GM21526 (cell line): ENCODE results near the gene PCLO.
"Not testable (repeated sequence)": the region's sequence is repeated elsewhere in the genome, so short reads cannot be mapped to it uniquely, and the experiment has no call there.

Source experiments
- ATAC-seq: cut with Tn5 transposase; IDR thresholded peaks from one replicate; pipeline ENCODE4 v1.9.1; 2021; ENCODE audit warnings: moderate library complexity; ENCODE audit not compliant: unreplicated experiment, low FRiP score

PCLO gene

DNA sequence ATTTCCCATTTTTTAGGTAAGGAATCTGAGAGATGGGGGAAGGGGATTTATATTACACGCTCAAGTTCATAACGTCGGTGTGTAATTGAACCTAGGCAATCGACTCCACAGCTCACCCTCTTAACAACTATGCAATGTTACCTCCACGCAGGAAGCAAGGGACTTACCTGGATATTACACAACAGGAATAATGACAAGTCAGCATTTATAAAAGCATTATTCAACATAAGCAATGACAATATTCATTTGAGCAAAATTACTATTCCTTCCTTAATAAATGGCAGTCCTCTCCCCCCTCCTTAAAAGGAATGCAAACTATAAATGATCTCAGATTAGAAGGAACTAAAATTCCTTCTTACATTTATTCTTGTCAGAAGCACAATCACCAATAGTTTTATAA lies 104.0 kb downstream of the PCLO start:
- no peak for ATAC-seq

DNA sequence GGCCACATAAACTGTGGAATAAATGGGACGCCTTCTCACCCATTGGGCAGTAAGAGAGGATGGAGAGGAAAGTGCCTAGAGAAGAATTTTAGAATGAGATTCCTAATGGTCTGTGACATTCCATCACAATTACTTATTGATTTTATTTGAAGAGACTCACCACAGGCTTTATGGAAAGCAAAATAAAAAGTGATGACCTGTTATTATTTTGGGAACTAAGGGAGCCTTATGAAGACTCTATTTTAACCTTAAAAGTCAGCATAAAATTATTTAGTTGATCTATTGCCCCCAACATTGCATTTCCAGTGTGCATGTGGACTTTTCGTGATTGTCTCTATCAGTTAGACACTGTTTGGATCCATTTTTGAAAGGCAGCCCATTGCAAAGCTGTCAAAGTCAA lies 107.5 kb downstream of the PCLO start:
- no peak for ATAC-seq

DNA sequence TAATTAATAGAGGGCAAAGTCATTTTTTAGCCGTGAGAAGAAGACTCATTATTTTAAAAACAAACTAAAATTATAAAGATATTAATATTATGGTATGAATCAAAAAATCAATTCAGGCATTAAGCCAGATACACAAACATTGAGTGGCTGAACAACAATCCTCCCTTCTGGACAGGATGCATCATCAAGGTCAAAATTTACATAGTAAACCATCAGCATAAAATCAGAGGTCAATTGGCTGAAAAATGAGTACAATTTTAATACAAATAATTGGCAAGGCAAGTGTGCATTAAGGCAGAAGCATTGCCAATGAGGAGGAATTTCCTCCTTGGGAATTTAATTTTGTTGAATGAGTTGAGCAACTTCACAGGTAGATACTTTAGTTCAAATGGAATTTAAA lies 108.2 kb downstream of the PCLO start:
- ATAC-seq, result no peak

DNA sequence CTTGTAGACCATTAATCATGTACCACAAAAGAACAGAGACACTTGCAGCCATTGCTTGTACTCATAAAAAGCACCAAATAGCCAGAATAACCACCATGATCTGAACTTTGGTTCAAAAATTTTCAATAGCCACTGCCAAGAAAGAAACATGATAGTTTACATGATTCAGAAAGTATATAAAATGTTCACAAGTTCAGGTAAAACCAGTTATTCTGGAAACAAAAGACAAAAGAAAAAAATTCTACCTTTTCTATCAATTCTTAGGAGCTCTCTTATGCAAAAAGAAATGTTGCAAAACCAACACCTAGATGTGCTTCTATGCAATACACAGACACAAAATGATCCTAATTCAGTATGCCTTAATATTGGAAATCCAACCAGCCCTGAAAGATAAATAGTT lies 108.7 kb downstream of the PCLO start:
- no peak for ATAC-seq

- ATAC-seq, result no peak
These were observed 122.2 kb downstream of the PCLO start for GRCh38 chr7:83040484-83040883.

DNA sequence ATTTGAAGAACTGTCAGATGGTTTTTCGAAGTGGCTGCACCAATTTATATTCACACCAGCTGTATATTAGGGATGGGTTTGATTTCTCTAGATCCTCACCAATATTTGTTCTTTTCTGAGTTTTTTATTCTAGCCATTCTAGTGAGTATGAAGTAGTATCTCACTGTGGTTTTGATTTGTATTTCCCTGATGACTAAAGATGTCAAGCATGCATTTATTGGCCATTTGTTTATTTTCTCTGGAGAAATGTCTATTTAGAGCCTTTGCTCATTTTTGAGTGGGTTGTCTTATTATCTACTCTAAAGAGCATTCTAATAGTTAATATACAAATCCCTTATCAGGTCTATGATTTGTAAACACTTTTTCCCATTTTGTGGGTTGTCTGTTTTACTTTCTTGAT lies 123.9 kb downstream of the PCLO start:
- ATAC-seq, result no peak

- no peak for ATAC-seq
These were observed 125.8 kb downstream of the PCLO start for GRCh38 chr7:83036721-83037380.

- ATAC-seq, result no peak
These were observed 126.6 kb downstream of the PCLO start for GRCh38 chr7:83036130-83036529.

DNA sequence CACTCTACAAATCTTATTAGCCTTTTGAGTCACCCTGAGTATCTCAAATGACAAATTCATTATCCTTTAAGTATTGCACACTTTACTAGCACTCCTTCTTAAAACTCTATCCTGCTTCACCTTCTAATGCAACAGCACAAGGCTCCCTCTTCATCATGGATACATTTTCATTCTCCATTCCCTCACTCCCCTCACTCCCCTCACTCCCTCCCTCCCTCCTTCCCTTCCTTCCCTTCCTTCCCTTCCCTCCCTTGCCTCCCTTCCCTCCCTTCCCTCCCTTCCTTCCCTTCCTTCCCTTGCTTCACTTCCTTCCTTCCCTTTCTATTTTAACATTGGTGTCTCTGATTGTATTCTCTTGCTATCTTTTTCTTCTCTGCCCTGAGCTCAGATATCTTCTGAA lies 130.5 kb downstream of the PCLO start:
- ATAC-seq, result no peak

GRCh38 chr7:83023817-83024665 lies 138.6 kb downstream of the PCLO start:
- ATAC-seq, result not testable (repeated sequence)

GRCh38 chr7:83021032-83021431 lies 141.7 kb downstream of the PCLO start:
- ATAC-seq, result no peak

DNA sequence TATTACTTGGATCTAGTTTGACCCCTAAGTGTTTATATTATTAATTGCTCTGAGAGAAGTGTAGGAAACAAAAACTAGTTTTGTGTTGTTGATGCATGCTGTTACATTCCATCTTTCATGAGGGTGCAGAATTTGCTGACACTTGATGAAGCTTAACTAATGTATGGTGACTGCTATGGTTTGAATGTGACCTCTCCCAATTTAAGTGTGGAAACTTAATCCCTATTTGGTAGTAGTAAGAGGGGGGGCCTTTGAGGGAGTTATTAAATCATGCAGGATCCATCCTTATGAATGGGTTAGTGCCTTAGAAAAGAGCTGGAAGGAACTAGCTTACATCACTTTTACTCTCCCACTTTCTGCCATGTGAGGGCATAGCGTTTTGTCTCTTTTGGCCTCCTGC lies 142.5 kb downstream of the PCLO start:
- ATAC-seq, result no peak

GRCh38 chr7:83015916-83016315 lies 146.8 kb downstream of the PCLO start:
- ATAC-seq, result no peak

- ATAC-seq, result no peak
These were observed 148.1 kb downstream of the PCLO start for GRCh38 chr7:83014546-83014945.

GRCh38 chr7:83011954-83012353 lies 150.7 kb downstream of the PCLO start:
- ATAC-seq, result no peak

DNA sequence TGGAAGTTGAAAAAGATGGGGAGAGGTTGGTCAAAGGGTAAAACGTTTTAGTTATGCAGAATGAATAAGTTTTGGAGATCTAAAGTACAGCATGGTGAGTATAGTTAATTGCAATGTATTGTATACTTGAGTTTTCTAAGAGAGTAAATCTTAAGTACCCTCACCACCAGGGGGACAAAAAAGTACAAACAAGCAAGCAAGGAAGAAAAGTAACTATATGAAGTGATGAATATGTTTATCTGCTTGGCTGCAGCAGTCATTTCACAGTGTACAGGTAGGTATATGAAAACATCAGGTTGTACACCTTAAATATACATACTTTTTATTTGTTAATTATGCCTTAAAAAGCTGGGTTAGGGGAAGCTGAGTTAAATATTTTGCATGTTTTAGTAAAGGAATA lies 157.3 kb downstream of the PCLO start:
- no peak for ATAC-seq

- no peak for ATAC-seq
These were observed 161.2 kb downstream of the PCLO start for GRCh38 chr7:83001362-83002040.

DNA sequence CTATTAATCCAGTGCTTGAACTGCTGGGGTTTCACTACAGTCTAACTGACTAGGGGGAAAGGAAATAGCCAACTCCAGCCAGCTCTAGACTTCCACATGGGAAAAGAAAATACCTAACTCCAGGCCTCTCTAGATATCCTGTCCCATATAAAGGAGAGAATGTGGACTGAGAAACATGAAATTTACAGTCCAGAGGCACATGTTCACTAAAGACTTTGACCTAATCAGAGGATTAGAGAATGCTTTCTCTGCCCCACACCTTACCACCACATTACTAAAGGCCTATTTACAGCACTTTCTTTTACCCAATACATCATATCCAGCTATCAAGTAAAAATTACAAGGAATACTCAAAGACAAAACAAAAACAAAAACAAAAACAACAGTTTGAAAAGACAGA lies 164.2 kb downstream of the PCLO start:
- no peak for ATAC-seq

DNA sequence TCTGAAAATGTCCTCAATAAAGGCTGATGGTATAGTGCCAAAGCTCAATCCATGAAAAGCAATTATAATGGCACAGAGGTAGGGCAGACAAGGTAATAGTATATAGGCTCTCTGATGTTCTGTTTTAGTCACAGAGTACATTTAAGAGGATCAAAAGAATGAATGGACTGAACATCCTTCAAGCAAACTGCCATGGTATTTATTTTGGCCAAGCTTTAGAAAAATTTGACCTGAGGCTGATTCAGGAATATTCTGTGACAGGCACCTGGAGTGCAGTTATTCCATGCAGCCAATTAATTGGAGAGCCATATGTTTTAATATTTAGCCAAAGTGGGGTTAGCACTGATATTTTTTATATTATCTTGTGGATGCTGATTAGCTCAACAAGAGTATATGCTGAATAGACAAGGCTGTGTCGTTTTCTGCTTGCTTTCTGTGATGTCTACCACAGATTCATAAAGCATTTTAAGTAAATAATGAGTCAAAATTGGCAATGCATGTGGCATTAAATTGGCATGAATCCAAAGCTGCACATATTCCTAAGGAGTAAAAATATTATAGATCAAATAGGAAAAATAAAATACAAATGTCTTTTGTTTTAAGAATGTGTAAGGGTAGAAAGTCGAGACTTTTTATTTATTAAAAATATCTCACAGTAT lies 177.4 kb downstream of the PCLO start:
- ATAC-seq, result no peak

DNA sequence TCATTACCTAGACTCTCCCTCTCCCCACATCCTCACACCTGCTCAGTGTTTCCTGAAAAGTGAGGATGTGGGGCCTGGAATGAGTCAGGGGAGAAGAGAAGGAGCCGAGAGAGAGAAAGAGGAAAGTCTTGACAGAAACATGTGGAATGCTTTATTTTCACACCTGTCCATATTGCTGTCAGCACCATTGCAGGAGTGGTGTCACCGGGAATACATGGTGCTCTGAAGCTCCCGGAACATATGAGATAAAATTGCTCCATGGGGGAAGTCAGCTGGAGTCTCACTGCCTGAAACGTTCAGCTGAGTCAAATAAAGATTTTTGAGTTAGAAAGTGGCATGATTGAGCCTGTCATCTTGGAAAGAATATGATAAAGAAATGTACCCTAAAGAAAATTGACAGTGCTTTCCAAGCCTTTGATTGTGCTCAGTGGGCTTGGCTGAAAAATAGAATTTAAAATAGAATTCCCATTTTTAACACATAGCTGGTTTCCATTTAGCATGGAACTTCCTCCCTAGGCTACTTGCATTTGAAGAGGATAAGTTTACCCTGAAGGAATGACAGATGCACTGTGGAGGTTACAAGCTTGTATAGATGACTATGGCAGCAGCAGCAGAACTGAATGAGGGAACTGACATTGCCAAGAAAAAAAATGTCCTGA lies 182.4 kb downstream of the PCLO start:
- ATAC-seq, result no peak
